HL-60 (cell line): ENCODE measurements around the gene TSHZ2.

Source experiments
- DNase-seq, 2 experiments: peaks; one replicate each; pipeline ENCODE4 v3.0.0-alpha.2; 2010 to 2020; ENCODE audit warnings: low read depth in 1 of 2, low spot score in 1 of 2
- H3K27ac ChIP-seq: fragments of 250-450 bp; sonication (Bioruptor Pico); replicated peaks from 2 replicates; pipeline ENCODE4 v1.5.1; 2020; ENCODE audit warnings: mild to moderate bottlenecking, moderate library complexity
- H3K27me3 ChIP-seq: fragments of 250-450 bp; sonication (Bioruptor Pico); 2 replicates; pipeline ENCODE4 v1.5.1; 2021; ENCODE audit warnings: mild to moderate bottlenecking, moderate library complexity; ENCODE audit not compliant: insufficient read depth, poor library complexity, severe bottlenecking
- H3K4me3 ChIP-seq: replicated peaks from 2 replicates; pipeline ENCODE4 v1.5.1; 2011; ENCODE audit warnings: mild to moderate bottlenecking, control low read depth, low read length; ENCODE audit not compliant: insufficient read depth
- GABPA ChIP-seq: IDR thresholded peaks from 2 replicates; pipeline ENCODE4 v1.6.1; 2012; ENCODE audit warnings: low read depth
- POLR2AphosphoS5 ChIP-seq: IDR thresholded peaks from 2 replicates; pipeline ENCODE4 v1.6.1; 2012; ENCODE audit warnings: low read depth
- SPI1 ChIP-seq: IDR thresholded peaks from 2 replicates; pipeline ENCODE4 v1.6.1; 2012; ENCODE audit warnings: low read depth, mild to moderate bottlenecking, borderline replicate concordance
- TF ChIP-seq, protein P1 (sequence below): IDR thresholded peaks from 2 replicates; pipeline ENCODE4 v1.6.1; 2012; ENCODE audit warnings: low read depth; ENCODE audit not compliant: insufficient replicate concordance
- TF ChIP-seq, protein P2 (sequence below): IDR thresholded peaks from one replicate; pipeline ENCODE4 v1.5.1; 2011; ENCODE audit warnings: low read length, control low read depth, inconsistent platforms; ENCODE audit not compliant: insufficient read depth

TSHZ2 gene

DNA sequence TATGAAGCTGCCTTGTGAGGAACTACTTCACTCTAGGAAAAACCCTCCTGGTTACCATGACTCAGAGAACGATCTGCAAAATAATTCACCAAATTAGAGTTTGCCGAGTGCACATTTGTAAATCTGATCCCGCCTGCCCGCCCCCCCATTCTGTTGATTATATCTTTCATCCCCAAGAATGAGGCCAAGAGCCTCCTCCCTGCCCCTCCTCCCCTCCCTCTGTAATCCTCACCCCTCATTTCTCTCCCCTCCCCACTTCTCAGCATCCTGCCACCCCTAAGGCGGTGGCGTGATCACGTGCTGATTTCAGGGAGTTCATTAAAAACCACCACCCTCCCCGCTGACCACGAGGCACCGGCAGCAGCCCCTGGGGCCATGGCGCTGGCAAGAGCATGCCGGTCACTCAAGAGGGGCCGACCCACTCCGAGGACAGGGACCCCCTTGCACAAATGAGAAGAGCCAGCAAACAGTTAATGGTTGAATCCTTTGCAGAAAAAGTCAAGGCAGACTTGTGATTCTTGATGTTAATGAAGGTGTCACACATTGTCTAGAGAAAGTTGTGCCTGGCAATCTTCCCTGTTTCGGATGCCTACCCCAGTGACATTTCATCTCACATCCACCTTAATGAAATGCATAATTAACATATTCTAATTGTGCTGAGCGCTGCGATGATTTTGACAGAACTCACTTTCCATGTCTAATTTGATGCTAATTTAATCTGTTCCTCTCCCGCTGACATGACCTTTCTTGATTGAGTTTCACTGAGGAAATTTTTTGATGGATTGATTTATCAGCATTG lies 373.6 kb downstream of the TSHZ2 start:
- H3K4me3 ChIP-seq, result no peak overlapping the region
- H3K27ac ChIP-seq, result no peak overlapping the region
- DNase-seq, result no peak
- no peaks in the 10 kb centered on the region for H3K27me3 ChIP-seq
- TF ChIP-seq, protein P1, sequence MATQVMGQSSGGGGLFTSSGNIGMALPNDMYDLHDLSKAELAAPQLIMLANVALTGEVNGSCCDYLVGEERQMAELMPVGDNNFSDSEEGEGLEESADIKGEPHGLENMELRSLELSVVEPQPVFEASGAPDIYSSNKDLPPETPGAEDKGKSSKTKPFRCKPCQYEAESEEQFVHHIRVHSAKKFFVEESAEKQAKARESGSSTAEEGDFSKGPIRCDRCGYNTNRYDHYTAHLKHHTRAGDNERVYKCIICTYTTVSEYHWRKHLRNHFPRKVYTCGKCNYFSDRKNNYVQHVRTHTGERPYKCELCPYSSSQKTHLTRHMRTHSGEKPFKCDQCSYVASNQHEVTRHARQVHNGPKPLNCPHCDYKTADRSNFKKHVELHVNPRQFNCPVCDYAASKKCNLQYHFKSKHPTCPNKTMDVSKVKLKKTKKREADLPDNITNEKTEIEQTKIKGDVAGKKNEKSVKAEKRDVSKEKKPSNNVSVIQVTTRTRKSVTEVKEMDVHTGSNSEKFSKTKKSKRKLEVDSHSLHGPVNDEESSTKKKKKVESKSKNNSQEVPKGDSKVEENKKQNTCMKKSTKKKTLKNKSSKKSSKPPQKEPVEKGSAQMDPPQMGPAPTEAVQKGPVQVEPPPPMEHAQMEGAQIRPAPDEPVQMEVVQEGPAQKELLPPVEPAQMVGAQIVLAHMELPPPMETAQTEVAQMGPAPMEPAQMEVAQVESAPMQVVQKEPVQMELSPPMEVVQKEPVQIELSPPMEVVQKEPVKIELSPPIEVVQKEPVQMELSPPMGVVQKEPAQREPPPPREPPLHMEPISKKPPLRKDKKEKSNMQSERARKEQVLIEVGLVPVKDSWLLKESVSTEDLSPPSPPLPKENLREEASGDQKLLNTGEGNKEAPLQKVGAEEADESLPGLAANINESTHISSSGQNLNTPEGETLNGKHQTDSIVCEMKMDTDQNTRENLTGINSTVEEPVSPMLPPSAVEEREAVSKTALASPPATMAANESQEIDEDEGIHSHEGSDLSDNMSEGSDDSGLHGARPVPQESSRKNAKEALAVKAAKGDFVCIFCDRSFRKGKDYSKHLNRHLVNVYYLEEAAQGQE, result no peak
- TF ChIP-seq SPI1 (no peak), POLR2AphosphoS5 (no peak), GABPA (no peak)
- TF ChIP-seq, protein P2, sequence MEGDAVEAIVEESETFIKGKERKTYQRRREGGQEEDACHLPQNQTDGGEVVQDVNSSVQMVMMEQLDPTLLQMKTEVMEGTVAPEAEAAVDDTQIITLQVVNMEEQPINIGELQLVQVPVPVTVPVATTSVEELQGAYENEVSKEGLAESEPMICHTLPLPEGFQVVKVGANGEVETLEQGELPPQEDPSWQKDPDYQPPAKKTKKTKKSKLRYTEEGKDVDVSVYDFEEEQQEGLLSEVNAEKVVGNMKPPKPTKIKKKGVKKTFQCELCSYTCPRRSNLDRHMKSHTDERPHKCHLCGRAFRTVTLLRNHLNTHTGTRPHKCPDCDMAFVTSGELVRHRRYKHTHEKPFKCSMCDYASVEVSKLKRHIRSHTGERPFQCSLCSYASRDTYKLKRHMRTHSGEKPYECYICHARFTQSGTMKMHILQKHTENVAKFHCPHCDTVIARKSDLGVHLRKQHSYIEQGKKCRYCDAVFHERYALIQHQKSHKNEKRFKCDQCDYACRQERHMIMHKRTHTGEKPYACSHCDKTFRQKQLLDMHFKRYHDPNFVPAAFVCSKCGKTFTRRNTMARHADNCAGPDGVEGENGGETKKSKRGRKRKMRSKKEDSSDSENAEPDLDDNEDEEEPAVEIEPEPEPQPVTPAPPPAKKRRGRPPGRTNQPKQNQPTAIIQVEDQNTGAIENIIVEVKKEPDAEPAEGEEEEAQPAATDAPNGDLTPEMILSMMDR, result no peak

DNA sequence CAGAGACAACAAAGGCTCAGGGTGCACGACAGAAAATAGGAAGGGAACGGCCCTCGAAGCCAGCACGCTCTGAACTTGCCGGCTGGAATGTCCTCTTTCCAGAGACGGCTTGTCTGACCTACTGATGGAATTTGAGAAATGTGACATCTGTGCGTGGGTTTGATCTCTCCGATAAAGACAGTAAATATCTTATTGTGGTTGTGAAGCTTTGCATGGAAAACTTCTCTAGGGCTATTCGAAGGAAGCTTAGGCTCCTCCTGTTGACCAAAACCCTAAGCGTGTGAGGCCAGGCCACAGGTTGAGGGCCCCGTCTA lies 374.1 kb downstream of the TSHZ2 start:
- H3K27me3 ChIP-seq, result no peaks in the 10 kb centered on the region
- DNase-seq, result no peak
- TF ChIP-seq GABPA (no peak), POLR2AphosphoS5 (no peak)
- TF ChIP-seq, protein P1, result no peak

GRCh38 chr20:53349730-53350129 lies 377.6 kb downstream of the TSHZ2 start:
- Histone ChIP-seq H3K4me3 (no peak overlapping the region), H3K27ac (no peak overlapping the region), H3K27me3 (no peaks in the 10 kb centered on the region)
- DNase-seq, result no peak
- TF ChIP-seq GABPA (no peak), SPI1 (no peak), POLR2AphosphoS5 (no peak)
- TF ChIP-seq, protein P1, result no peak
- TF ChIP-seq, protein P2, result no peak

More for the DNA sequence above, 374.1 kb downstream of the TSHZ2 start:
- H3K4me3 ChIP-seq, result no peak overlapping the region
- no peak overlapping the region for H3K27ac ChIP-seq
